Fibroblast of skin of abdomen (primary cell): Measurements from ENCODE around the gene FNDC1.

ENCODE experiments used
- DNase-seq: peaks from one replicate; pipeline ENCODE4 v3.0.0-alpha.2; 2013

FNDC1 gene

GRCh38 chr6:159163901-159164370, 5.3 kb upstream of the FNDC1 start:
- DNase-seq: peak; percentile 83

GRCh38 chr6:159168536-159169192, 536 bp upstream of the FNDC1 start:
- DNase-seq: peak; percentile 33

GRCh38 chr6:159169557-159170332, 545 bp downstream of the FNDC1 start:
- DNase-seq: peak; percentile 51

- peak; percentile 31 for DNase-seq
Measured at GRCh38 chr6:159170333-159170672, 1.1 kb downstream of the FNDC1 start.

- DNase-seq: peak; percentile 72
Measured at GRCh38 chr6:159170999-159171712, 2.0 kb downstream of the FNDC1 start.

- DNase-seq: peak; percentile 28
Measured at GRCh38 chr6:159172091-159172491, 2.9 kb downstream of the FNDC1 start.

- DNase-seq: peak; percentile 64
Measured at GRCh38 chr6:159174263-159174969, 5.2 kb downstream of the FNDC1 start.

GRCh38 chr6:159176913-159177312, 7.7 kb downstream of the FNDC1 start:
- no peak for DNase-seq

- DNase-seq: no peak
Measured at GRCh38 chr6:159178847-159179246, 9.6 kb downstream of the FNDC1 start.

- DNase-seq: peak; percentile 49
Measured at GRCh38 chr6:159180001-159180400, 10.8 kb downstream of the FNDC1 start.

GRCh38 chr6:159181914-159182313, 12.7 kb downstream of the FNDC1 start:
- DNase-seq: no peak

GRCh38 chr6:159184559-159184958, 15.4 kb downstream of the FNDC1 start:
- peak; percentile 62 for DNase-seq

- no peak for DNase-seq
Measured at GRCh38 chr6:159190460-159190859, 21.3 kb downstream of the FNDC1 start.

GRCh38 chr6:159193923-159194322, 24.7 kb downstream of the FNDC1 start:
- peak; percentile 45 for DNase-seq

GRCh38 chr6:159194421-159194820, 25.2 kb downstream of the FNDC1 start:
- peak; percentile 28 for DNase-seq

- no peak for DNase-seq
Measured at GRCh38 chr6:159196430-159196975, 27.3 kb downstream of the FNDC1 start.

GRCh38 chr6:159197251-159197650, 28.1 kb downstream of the FNDC1 start:
- no peak for DNase-seq

GRCh38 chr6:159201336-159201735, 32.1 kb downstream of the FNDC1 start:
- no peak for DNase-seq

GRCh38 chr6:159203304-159204005, 34.3 kb downstream of the FNDC1 start:
- peak; percentile 77 for DNase-seq

- DNase-seq: no peak
Measured at GRCh38 chr6:159204605-159205004, 35.4 kb downstream of the FNDC1 start.

GRCh38 chr6:159212028-159212427, 42.8 kb downstream of the FNDC1 start:
- no peak for DNase-seq
